ENCODE results near the gene FUT7. TPM values are rescaled to one million over a fixed set of nuclear protein-coding genes. Genes with fewer than 3 reads are reported as not detected.
A peak's percentile ranks its signal among the peaks of the same experiment; 100 is the strongest.

FUT7 gene
- total RNA-seq, 6 donors from 2014 or later: 0.94 to 2.3 (median 2.0) TPM; not detected in 1

GRCh38 chr9:137074657-137075274, 42.9 kb upstream of the FUT7 start:
- TF ChIP-seq EP300 (IDR thresholded peaks at IDR 0.05) (no peak), POLR2A (IDR thresholded peaks at IDR 0.05) (no peak), POLR2AphosphoS5 (IDR thresholded peaks at IDR 0.05) (no peak), CTCF (IDR thresholded peaks at IDR 0.05) (no peak)
- peaks cover 23 to 60% (median 29%) of the 10 kb centered on the region in 4 donors for H3K4me1 ChIP-seq

DNA sequence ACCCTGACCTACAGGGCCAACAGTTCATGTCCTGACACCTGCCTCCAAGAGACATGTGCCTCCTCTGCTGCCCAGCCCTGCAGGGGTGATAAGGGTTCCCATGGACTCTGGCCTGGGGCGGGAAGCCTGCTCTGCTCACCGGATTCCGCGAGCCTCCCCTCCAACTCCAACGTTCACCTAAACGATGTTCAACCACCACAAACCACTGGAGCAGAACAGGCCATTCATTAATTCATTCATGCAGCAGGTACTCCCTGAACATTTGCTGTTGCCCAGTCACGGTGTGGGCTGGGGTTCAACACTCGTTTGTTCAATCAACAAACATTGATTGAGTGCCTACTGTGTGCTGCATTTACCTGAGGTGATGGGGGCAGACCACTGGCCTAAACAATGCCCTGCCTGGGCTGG, 42.1 kb upstream of the FUT7 start:
- 87 to 89% methylated on average over 8 of the region's 8 CpGs for WGBS, 2 donors
- no peak overlapping the region for H3K27ac ChIP-seq
- H3K9me3 ChIP-seq: no peaks in the 10 kb centered on the region
- TF ChIP-seq CTCF (IDR thresholded peaks at IDR 0.05) (no peak), EP300 (IDR thresholded peaks at IDR 0.05) (no peak), POLR2AphosphoS5 (IDR thresholded peaks at IDR 0.05) (no peak), POLR2A (IDR thresholded peaks at IDR 0.05) (no peak)
- peaks cover 0 to 5% (median 3%) of the 10 kb centered on the region in 4 donors for H3K36me3 ChIP-seq
- H3K27me3 ChIP-seq: peaks cover 0 to 8% (median 3%) of the 10 kb centered on the region in 4 donors
- DNase-seq (no peak), ATAC-seq (ENCODE audit: low FRiP score in 2 of 2) (no peak)
- no peak overlapping the region for H3K4me3 ChIP-seq
- H3K4me1 ChIP-seq: peaks cover 29 to 60% (median 36%) of the 10 kb centered on the region in 4 donors

More at GRCh38 chr9:137074657-137075274, 42.9 kb upstream of the FUT7 start:
- peaks cover 0 to 6% (median under 1%) of the 10 kb centered on the region in 4 donors for H3K27me3 ChIP-seq
- peaks cover 0 to 13% (median 10%) of the 10 kb centered on the region in 4 donors for H3K36me3 ChIP-seq
- ATAC-seq (ENCODE audit: low FRiP score in 2 of 2) (no peak), DNase-seq (peak in 1 of 2 donors; percentile 34)
- no peak overlapping the region for H3K4me3 ChIP-seq
- H3K9me3 ChIP-seq: no peaks in the 10 kb centered on the region
- WGBS, 2 donors: 79 to 85% methylated on average over 12 of the region's 12 CpGs
- no peak overlapping the region for H3K27ac ChIP-seq

DNA sequence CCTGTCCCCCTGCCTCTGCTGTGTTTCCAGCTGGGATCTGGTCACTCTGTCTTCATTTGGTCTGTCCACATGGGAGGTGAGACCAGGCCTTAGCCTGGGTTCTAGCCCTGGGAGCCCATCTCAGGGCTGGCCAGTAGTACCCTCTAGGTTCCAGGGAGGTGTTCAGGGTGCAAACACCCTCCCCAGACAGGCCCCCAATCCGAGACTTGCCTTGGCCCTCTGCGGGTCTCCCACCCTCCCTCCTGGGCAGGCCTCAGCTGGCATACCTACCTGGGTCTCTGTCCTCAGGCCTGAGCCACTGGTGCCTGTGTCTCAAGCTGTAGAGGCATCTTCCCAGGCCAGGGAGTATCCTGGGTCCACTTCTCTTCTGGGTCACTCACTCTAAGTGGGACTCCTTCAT, 39.4 kb upstream of the FUT7 start:
- H3K4me3 ChIP-seq: peak overlapping the region in 3 of 4 donors; percentile 47 to 59 (median 56)
- peaks cover 14 to 36% (median 20%) of the 10 kb centered on the region in 4 donors for H3K4me1 ChIP-seq
- ATAC-seq (ENCODE audit: low FRiP score in 2 of 2) (peak in 1 of 2 donors; percentile 0), DNase-seq (peak in 1 of 2 donors; percentile 12)
- peak overlapping the region in 3 of 4 donors; percentile 23 to 82 (median 71) for H3K27ac ChIP-seq
- 89 to 100% methylated on average over 2 of the region's 2 CpGs for WGBS, 2 donors
- H3K9me3 ChIP-seq: no peaks in the 10 kb centered on the region
- no peaks in the 10 kb centered on the region for H3K36me3 ChIP-seq
- peaks cover 0 to 10% (median 0%) of the 10 kb centered on the region in 4 donors for H3K27me3 ChIP-seq
- no peak for TF ChIP-seq POLR2AphosphoS5 (IDR thresholded peaks at IDR 0.05)
- no peak for TF ChIP-seq EP300 (IDR thresholded peaks at IDR 0.05)

DNA sequence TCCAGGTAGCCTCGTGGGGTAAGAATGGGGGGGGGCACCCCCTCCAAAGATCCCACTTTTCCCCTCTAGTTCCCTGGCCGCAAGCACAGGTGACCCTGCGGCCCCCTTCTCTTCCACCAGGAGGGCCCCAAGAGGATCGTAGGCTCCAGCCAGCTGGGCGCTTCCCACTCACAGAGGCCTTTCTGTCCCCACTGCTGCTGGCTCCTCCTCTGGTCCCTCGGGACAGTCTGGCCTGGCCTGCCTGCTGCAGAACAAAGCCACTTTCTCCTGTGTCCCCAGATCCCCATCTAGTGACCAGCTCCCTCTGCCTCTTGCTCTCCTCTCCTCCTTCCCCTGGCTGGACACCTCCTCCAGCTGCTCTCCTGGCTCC, 39.0 kb upstream of the FUT7 start:
- Histone ChIP-seq H3K27me3 (peaks cover 0 to 10% (median 0%) of the 10 kb centered on the region in 4 donors), H3K4me3 (peak overlapping the region in 3 of 4 donors; percentile 47 to 59 (median 56)), H3K36me3 (no peaks in the 10 kb centered on the region), H3K4me1 (peaks cover 14 to 36% (median 20%) of the 10 kb centered on the region in 4 donors), H3K9me3 (no peaks in the 10 kb centered on the region), H3K27ac (peak overlapping the region in 3 of 4 donors; percentile 23 to 82 (median 71))
- no peak for TF ChIP-seq EP300 (IDR thresholded peaks at IDR 0.05)
- TF ChIP-seq POLR2AphosphoS5 (IDR thresholded peaks at IDR 0.05): no peak
- TF ChIP-seq POLR2A (IDR thresholded peaks at IDR 0.05): no peak
- TF ChIP-seq CTCF (IDR thresholded peaks at IDR 0.05): peak in 2 of 6 experiments; percentile 24 to 43
- WGBS, 2 donors: 0 to 23% methylated on average over 1 to 6 of the region's 6 CpGs
- no peak for DNase-seq
- peak; percentile 1 to 7 for ATAC-seq (ENCODE audit: low FRiP score in 2 of 2)

- Histone ChIP-seq H3K9me3 (no peaks in the 10 kb centered on the region), H3K27me3 (peaks cover 0 to 10% (median 0%) of the 10 kb centered on the region in 4 donors), H3K4me3 (peak within 1 kb of the TSS in 3 of 4 donors; percentile 47 to 59 (median 56)), H3K27ac (peak within 1 kb of the TSS in 3 of 4 donors; percentile 23 to 82 (median 71)), H3K4me1 (peaks cover 14 to 36% (median 20%) of the 10 kb centered on the region in 4 donors), H3K36me3 (no peaks in the 10 kb centered on the region)
- TF ChIP-seq EP300 (IDR thresholded peaks at IDR 0.05) (no peak), POLR2AphosphoS5 (IDR thresholded peaks at IDR 0.05) (no peak), POLR2A (IDR thresholded peaks at IDR 0.05) (peak in 1 of 4 donors; percentile 40), CTCF (IDR thresholded peaks at IDR 0.05) (peak in 1 of 6 experiments; percentile 2)
- 0% methylated on average over 18 to 33 of the region's 74 CpGs for WGBS, 2 donors
- ATAC-seq (ENCODE audit: low FRiP score in 2 of 2) (peak; percentile 94 to 95), DNase-seq (peak; percentile 91 to 95)
Observed at GRCh38 chr9:137070201-137070905, 38.5 kb upstream of the FUT7 start, which contains the start of gene SAPCD2. TSS of gene SAPCD2 (minus strand) at chr9:137070557. CDS start at chr9:137070460, 97 bp downstream.
